Pulmonary artery endothelial cell (primary cell): Measurements from ENCODE around the gene TAS1R3. TPM values are rescaled to one million over a fixed set of nuclear protein-coding genes. Genes with fewer than 3 reads are reported as not detected.
A peak's percentile ranks its signal among the peaks of the same experiment; 100 is the strongest.

Experiments used
- DNase-seq: peaks from one replicate; pipeline ENCODE4 v3.0.0-alpha.2; 2011; ENCODE audit warnings: low read depth, low spot score
- total RNA-seq: library from RNA; depleted of rRNA; stranded (reverse); fragments of >200 nt; gene quantifications from 2 replicates; pipeline ENCODE4 v1.2.3, GENCODE V29; 2014

TAS1R3 gene
- total RNA-seq, 1 donor from 2014 or later, result 0.13 TPM

GRCh38 chr1:1295154-1295923 is 35.7 kb upstream of the TAS1R3 start:
- no peak for DNase-seq

- no peak for DNase-seq
These were observed 34.7 kb upstream of the TAS1R3 start for GRCh38 chr1:1296070-1297061.

- DNase-seq, result no peak
These were observed 33.2 kb upstream of the TAS1R3 start for GRCh38 chr1:1297802-1298424.

GRCh38 chr1:1298861-1299685 is 32.0 kb upstream of the TAS1R3 start:
- DNase-seq, result no peak

GRCh38 chr1:1299686-1300351 is 31.3 kb upstream of the TAS1R3 start:
- no peak for DNase-seq

GRCh38 chr1:1300352-1300739 is 30.7 kb upstream of the TAS1R3 start:
- DNase-seq, result no peak

- no peak for DNase-seq
These were observed 29.1 kb upstream of the TAS1R3 start for GRCh38 chr1:1302006-1302430.

- DNase-seq, result no peak
These were observed 28.1 kb upstream of the TAS1R3 start for GRCh38 chr1:1302951-1303509.

- no peak for DNase-seq
These were observed 27.3 kb upstream of the TAS1R3 start for GRCh38 chr1:1303736-1304135.

- DNase-seq, result no peak
These were observed 26.5 kb upstream of the TAS1R3 start for GRCh38 chr1:1304331-1305299.

GRCh38 chr1:1305300-1306069 is 25.6 kb upstream of the TAS1R3 start:
- DNase-seq, result no peak

GRCh38 chr1:1306070-1306660 is 24.9 kb upstream of the TAS1R3 start:
- no peak for DNase-seq

- no peak for DNase-seq
These were observed 24.3 kb upstream of the TAS1R3 start for GRCh38 chr1:1306661-1307260.

GRCh38 chr1:1307261-1307922 is 23.7 kb upstream of the TAS1R3 start:
- no peak for DNase-seq

GRCh38 chr1:1307923-1308755 is 22.9 kb upstream of the TAS1R3 start, which contains the start of the genes ACAP3 and PUSL1:
Gene ACAP3, minus strand, starts transcription at chr1:1307930. Its CDS starts 115 bp downstream, at chr1:1307815.
Gene PUSL1, plus strand, starts transcription at chr1:1308597. Its CDS starts 47 bp downstream, at chr1:1308644.
- peak; percentile 54 for DNase-seq
